ENCODE measurements around the gene MCAT.

DNA sequence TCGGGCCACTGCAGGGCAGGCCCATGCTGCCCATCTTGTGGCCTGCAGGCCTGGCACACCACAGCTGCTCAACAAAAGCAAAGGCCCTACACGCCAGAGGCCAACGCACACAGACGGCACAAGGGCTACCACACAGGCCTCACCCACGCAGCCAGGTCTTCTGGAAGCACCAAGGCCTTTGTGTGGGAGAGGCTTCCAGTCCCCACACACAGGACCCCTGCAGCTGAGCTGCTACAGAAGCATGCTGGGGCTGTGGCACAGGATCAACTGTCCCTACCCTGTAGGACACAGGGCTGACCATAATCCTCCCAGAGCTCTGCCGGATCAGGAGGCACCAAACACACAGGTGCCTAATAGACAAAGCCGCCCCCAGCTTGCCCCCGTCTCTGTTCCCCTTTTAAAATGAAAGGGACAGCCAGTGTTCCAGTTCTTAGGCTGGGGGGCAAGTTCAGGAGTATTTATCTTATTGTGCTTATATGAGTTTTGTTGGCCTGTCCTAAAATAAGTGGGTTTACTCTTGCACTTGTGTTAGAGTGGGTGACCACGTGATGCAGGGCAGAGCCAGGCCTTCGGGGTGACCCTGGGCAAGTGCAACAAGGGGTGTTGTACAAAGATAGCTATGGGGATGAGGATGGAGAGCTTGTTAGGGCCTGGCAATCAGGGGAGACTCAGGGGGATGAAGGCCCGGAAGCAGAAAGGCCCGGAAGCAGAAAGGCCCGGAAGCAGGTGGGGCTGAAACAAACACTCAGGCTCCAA, 38.3 kb upstream of the MCAT start:
- TF ChIP-seq POLR2AphosphoS5 (IDR thresholded peaks at IDR 0.05; ENCODE audit: borderline replicate concordance, low read depth, low read length) (no peak), EZH2 (IDR thresholded peaks at IDR 0.05) (no peak), FOXP2 (optimal IDR thresholded peaks at IDR 0.05; ENCODE audit: control extremely low read depth, extremely low read length, insufficient read depth) (no peak)
